Caco-2 (cell line): Measurements from ENCODE around the gene GDF15. TPM values are rescaled to one million over a fixed set of nuclear protein-coding genes. Genes with fewer than 3 reads are reported as not detected.

ENCODE experiments used
- BruUV-seq: library from RNA; stranded (reverse); fragments of 400-500 nt; replicated peaks from 2 replicates; lab custom pipeline; 2021; lab: Mats Ljungman, UMichigan
- CTCF ChIA-PET: fragments of 300-600 bp; sonication (Branson Sonifier 250); formaldehyde crosslinking; loops from one replicate; lab custom pipeline; 2022; ENCODE audit warnings: antibody characterized with exemption; lab: Charles Lee
- POLR2A ChIA-PET: fragments of 300-600 bp; sonication (Branson Sonifier 250); formaldehyde crosslinking; loops from one replicate; lab custom pipeline; 2022; ENCODE audit warnings: antibody characterized with exemption; lab: Charles Lee
- DNase-seq, 2 experiments: peaks; one replicate each; pipeline versions ENCODE4 v3.0.0 to v3.0.0-alpha.2; 2020 to 2022
- H3K27me3 ChIP-seq: replicated peaks from 2 replicates; pipeline ENCODE4 v1.6.0; 2011; ENCODE audit warnings: low read length; ENCODE audit not compliant: control insufficient read depth, insufficient read depth
- H3K36me3 ChIP-seq: 2 replicates; pipeline ENCODE4 v1.5.1; 2011; ENCODE audit warnings: low read length; ENCODE audit not compliant: control insufficient read depth, insufficient read depth
- H3K4me1 ChIP-seq: fragments of 250-450 bp; sonication (Bioruptor Pico); 2 replicates; pipeline ENCODE4 v1.5.1; 2020; ENCODE audit warnings: mild to moderate bottlenecking
- H3K4me3 ChIP-seq: 2 replicates; pipeline ENCODE4 v1.5.1; 2011; ENCODE audit warnings: low read depth, mild to moderate bottlenecking, control low read depth, low read length
- H3K9me3 ChIP-seq: fragments of 250-450 bp; sonication (Bioruptor Pico); 2 replicates; pipeline ENCODE4 v1.5.1; 2020; ENCODE audit warnings: mild to moderate bottlenecking, moderate library complexity
- H3K27ac Mint-ChIP-seq: one replicate; pipeline ENCODE4 v1.8.0; 2022; ENCODE audit warnings: mixed read lengths; ENCODE audit not compliant: unreplicated experiment
- H3K27me3 Mint-ChIP-seq: one replicate; pipeline ENCODE4 v1.8.0; 2022; ENCODE audit warnings: mixed read lengths; ENCODE audit not compliant: insufficient read depth, unreplicated experiment
- H3K36me3 Mint-ChIP-seq: one replicate; pipeline ENCODE4 v1.8.0; 2022; ENCODE audit warnings: mild to moderate bottlenecking, mixed read lengths; ENCODE audit not compliant: insufficient read depth, unreplicated experiment
- H3K4me1 Mint-ChIP-seq: one replicate; pipeline ENCODE4 v1.8.0; 2022; ENCODE audit warnings: low read depth, mixed read lengths; ENCODE audit not compliant: unreplicated experiment
- H3K4me3 Mint-ChIP-seq: one replicate; pipeline ENCODE4 v1.8.0; 2022; ENCODE audit warnings: mild to moderate bottlenecking, moderate library complexity, mixed read lengths; ENCODE audit not compliant: unreplicated experiment
- H3K9me3 Mint-ChIP-seq: one replicate; pipeline ENCODE4 v1.8.0; 2022; ENCODE audit warnings: mixed read lengths; ENCODE audit not compliant: unreplicated experiment
- intact Hi-C: fragments of 100-400 bp; cut with micrococcal nuclease; formaldehyde crosslinking; loops from one replicate; pipeline ENCODE4 v1.10.0; 2022; ENCODE audit not compliant: unreplicated experiment
- total RNA-seq: library from RNA; stranded (reverse); gene quantifications from 2 replicates; pipeline ENCODE4 v1.2.3, GENCODE V29; 2022
- TF ChIP-seq, protein P1 (sequence below), 2 experiments: fragments of 200-600 bp in 1 of 2; IDR thresholded peaks; 1 replicate in 1 of 2; 2 replicates in 1 of 2; pipeline versions ENCODE4 v1.5.1 to v1.8.0; 2011 to 2022; ENCODE audit warnings: antibody characterized with exemption in 1 of 2, control low read depth in 1 of 2, inconsistent platforms in 1 of 2, low read depth in 1 of 2, low read length in 1 of 2, mild to moderate bottlenecking in 1 of 2, moderate library complexity in 1 of 2; ENCODE audit not compliant: insufficient read depth in 1 of 2, severe bottlenecking in 1 of 2, unreplicated experiment in 1 of 2

Gene GDF15
- total RNA-seq, 1 experiment from 2014 or later: 56.1 TPM

DNA sequence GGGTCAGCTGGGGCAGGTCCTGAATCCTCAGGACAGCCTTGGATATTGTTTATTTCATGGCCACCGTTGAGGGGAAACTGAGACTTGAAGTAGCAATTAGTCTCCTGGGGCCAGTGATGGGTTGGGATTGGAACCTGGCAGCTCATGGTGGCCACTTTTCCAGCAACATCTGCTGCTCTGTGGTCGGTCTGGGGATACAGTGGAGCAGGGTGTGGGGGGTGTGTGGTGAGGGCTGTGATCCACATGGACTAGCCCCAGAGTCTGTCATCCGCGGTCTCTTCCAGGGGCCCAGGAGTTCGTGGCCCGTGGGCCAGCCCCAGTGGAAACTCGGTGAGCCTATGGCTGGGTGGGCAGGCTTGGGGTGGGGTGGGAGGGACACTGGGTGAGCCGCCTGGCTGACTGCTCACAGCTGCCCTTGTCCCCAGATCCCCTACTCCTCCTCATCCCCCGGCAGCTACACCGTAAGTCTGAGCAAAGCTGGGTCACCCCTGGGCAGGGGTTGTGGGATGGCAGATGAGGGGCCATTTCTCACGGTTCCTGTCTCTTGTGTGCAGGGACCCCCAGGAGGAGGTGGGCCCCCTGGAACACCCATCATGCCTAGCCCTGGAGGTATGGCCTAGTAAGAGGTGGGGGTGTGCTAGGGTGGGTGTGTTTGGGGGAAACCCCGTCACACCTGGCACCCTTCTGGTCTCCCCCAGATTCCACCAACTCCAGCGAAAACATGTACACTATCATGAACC, 46.5 kb downstream of the GDF15 start:
- Mint-ChIP-seq H3K27ac (no peak overlapping the region), H3K36me3 (peaks cover 23% of the 10 kb centered on the region), H3K27me3 (no peaks in the 10 kb centered on the region), H3K4me3 (no peak overlapping the region), H3K4me1 (no peaks in the 10 kb centered on the region), H3K9me3 (no peaks in the 10 kb centered on the region)
- CTCF ChIA-PET: no interaction called here
- TF ChIP-seq, protein P1, sequence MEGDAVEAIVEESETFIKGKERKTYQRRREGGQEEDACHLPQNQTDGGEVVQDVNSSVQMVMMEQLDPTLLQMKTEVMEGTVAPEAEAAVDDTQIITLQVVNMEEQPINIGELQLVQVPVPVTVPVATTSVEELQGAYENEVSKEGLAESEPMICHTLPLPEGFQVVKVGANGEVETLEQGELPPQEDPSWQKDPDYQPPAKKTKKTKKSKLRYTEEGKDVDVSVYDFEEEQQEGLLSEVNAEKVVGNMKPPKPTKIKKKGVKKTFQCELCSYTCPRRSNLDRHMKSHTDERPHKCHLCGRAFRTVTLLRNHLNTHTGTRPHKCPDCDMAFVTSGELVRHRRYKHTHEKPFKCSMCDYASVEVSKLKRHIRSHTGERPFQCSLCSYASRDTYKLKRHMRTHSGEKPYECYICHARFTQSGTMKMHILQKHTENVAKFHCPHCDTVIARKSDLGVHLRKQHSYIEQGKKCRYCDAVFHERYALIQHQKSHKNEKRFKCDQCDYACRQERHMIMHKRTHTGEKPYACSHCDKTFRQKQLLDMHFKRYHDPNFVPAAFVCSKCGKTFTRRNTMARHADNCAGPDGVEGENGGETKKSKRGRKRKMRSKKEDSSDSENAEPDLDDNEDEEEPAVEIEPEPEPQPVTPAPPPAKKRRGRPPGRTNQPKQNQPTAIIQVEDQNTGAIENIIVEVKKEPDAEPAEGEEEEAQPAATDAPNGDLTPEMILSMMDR (IDR thresholded peaks at IDR 0.05; ENCODE audit: insufficient read depth in 1 of 2, low read depth in 1 of 2, low read length in 1 of 2, severe bottlenecking in 1 of 2, unreplicated experiment in 1 of 2): no peak
- BruUV-seq: no TSS peak
- Histone ChIP-seq H3K27me3 (no peaks in the 10 kb centered on the region), H3K4me3 (no peak overlapping the region), H3K4me1 (no peaks in the 10 kb centered on the region), H3K36me3 (no peaks in the 10 kb centered on the region; the same call in 1 of the 2 replicates), H3K9me3 (no peaks in the 10 kb centered on the region)
- intact Hi-C loops: no loop called here
- DNase-seq: no peak
- POLR2A ChIA-PET: no interaction called here

DNA sequence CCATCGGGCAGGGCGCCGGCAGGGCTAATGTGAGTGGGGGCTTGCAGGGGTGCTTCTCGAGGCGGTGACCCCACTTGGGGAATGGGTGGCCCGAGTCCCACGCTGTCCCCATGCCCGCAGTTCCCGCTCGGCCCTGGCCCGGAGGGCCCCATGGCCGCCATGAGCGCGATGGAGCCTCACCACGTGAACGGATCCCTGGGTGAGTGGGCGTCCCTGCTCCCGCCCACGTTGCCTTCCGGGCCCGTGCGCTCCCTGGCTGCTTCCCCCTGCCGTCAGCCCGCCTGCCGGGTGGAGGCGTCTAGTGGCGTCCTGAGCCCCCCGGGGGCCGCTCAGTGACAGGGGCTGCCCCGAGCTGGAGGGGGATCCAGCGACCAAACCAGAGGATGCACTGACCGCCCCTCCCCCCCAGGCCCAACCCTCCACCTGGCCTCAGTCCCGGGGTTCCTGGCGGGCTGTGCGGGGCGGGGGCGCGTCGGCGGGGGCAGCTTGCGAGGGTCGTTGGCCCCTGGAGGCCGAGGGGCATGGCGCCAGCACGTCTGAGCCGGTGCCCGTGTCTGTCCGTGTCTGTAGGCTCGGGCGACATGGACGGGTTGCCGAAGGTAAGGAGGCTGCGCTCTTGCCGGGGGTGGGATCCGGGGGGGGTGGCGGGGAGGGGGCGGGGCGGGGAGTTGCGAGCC, 47.2 kb downstream of the GDF15 start:
- peaks cover 28% of the 10 kb centered on the region for H3K36me3 Mint-ChIP-seq
- H3K9me3 Mint-ChIP-seq: no peaks in the 10 kb centered on the region
- no peak overlapping the region for H3K4me3 Mint-ChIP-seq
- no peaks in the 10 kb centered on the region for H3K27me3 Mint-ChIP-seq
- Histone ChIP-seq H3K27me3 (no peaks in the 10 kb centered on the region), H3K4me3 (no peak overlapping the region), H3K36me3 (no peaks in the 10 kb centered on the region; the same call in 1 of the 2 replicates), H3K9me3 (no peaks in the 10 kb centered on the region), H3K4me1 (peaks cover under 1% of the 10 kb centered on the region)
- no peak overlapping the region for H3K27ac Mint-ChIP-seq
- TF ChIP-seq, protein P1 (IDR thresholded peaks at IDR 0.05; ENCODE audit: insufficient read depth in 1 of 2, low read depth in 1 of 2, low read length in 1 of 2, severe bottlenecking in 1 of 2, unreplicated experiment in 1 of 2): no peak
- BruUV-seq: no TSS peak
- CTCF ChIA-PET: no interaction called here
- DNase-seq: no peak
- intact Hi-C loops: no loop called here
- POLR2A ChIA-PET: no interaction called here
- no peaks in the 10 kb centered on the region for H3K4me1 Mint-ChIP-seq

DNA sequence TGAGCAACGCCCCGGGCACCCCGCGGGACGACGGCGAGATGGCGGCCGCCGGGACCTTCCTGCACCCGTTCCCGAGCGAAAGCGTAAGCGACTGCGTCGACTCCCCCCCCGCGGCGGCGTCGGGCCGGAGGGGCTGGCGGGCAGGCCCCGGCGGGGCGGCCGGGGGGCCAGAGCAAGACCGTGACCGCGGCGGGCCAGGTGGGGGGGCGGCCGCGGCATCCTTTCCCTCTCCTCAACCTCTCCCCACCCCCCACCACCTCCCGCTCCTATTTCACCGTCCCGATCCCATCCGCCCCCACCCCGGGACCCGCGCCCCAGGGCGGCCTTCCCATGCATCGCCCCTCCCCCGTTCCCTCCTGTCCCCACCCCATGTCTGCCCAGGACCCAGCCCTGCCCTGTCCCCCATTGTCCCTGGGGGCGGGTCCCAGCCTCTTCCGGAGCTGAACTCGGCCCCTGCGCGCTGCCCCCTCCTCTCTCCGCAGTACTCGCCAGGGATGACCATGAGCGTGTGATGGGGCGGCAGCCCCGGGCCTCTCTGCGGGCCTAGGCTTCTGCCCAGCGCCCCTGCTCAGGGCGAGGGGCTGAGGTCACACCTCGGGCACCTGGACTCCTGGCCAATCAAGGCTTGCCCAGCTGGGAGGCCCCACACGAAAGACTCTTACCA, 47.9 kb downstream of the GDF15 start:
- POLR2A ChIA-PET: no interaction called here
- no TSS peak for BruUV-seq
- TF ChIP-seq, protein P1 (IDR thresholded peaks at IDR 0.05; ENCODE audit: insufficient read depth in 1 of 2, low read depth in 1 of 2, low read length in 1 of 2, severe bottlenecking in 1 of 2, unreplicated experiment in 1 of 2): no peak
- H3K4me3 ChIP-seq: no peak overlapping the region
- H3K36me3 Mint-ChIP-seq: peaks cover 29% of the 10 kb centered on the region
- H3K9me3 ChIP-seq: no peaks in the 10 kb centered on the region
- CTCF ChIA-PET: no interaction called here
- H3K27me3 ChIP-seq: no peaks in the 10 kb centered on the region
- no peaks in the 10 kb centered on the region for H3K27me3 Mint-ChIP-seq
- intact Hi-C loops: no loop called here
- no peak overlapping the region for H3K27ac Mint-ChIP-seq
- no peak for DNase-seq
- peaks cover 1% of the 10 kb centered on the region for H3K4me1 Mint-ChIP-seq
- no peak overlapping the region for H3K4me3 Mint-ChIP-seq
- no peaks in the 10 kb centered on the region; the same call in 1 of the 2 replicates for H3K36me3 ChIP-seq
- H3K4me1 ChIP-seq: peaks cover 8% of the 10 kb centered on the region
- no peaks in the 10 kb centered on the region for H3K9me3 Mint-ChIP-seq
